Pancreas (tissue), 10 donors: Measurements from ENCODE around the gene UBE2D3. TPM values are rescaled to one million over a fixed set of nuclear protein-coding genes. Genes with fewer than 3 reads are reported as not detected.

Experiments used
- ATAC-seq, 4 donors: fragments of 200-7000 bp; cut with Tn5 transposase; one replicate each; pipeline versions ENCODE4 v1.8.0 to v1.9.1; 2020; ENCODE audit warnings: mild to moderate bottlenecking in 4 of 4, moderate library complexity in 4 of 4
- DNase-seq, 6 donors: peaks; one replicate each; pipeline ENCODE4 v3.0.0-alpha.2; 2020
- FAIRE-seq: peaks from 2 replicates; lab custom pipeline; 2012; peaks lifted over from hg19 to GRCh38; lab: Jason Lieb, UNC
- H3K27ac ChIP-seq, 4 donors: fragments of 200-600 bp; sonication (generic); 1 replicate in 3 of 4; 2 replicates in 1 of 4; pipeline versions ENCODE4 v1.5.0 to v1.8.0; 2020
- H3K27me3 ChIP-seq, 4 donors: fragments of 200-600 bp; one replicate each; pipeline ENCODE4 v1.8.0; 2021
- H3K36me3 ChIP-seq, 3 donors: fragments of 200-600 bp; sonication (generic) in 1 of 3; one replicate each; pipeline versions ENCODE4 v1.5.0 to v1.8.0; 2020 to 2021
- H3K4me1 ChIP-seq, 3 donors: fragments of 200-600 bp; one replicate each; pipeline ENCODE4 v1.8.0; 2021
- H3K4me3 ChIP-seq, 4 donors: fragments of 200-600 bp; sonication (generic) in 2 of 4; one replicate each; pipeline versions ENCODE4 v1.5.0 to v1.8.0; 2020 to 2021
- H3K9me3 ChIP-seq, 4 donors: fragments of 200-600 bp; one replicate each; pipeline ENCODE4 v1.8.0; 2021
- CTCF ChIP-seq, 4 donors: fragments of 200-600 bp; sonication (generic) in 3 of 4; IDR thresholded peaks; one replicate each; pipeline versions ENCODE4 v1.5.0 to v1.8.0; 2021; ENCODE audit warnings: antibody characterized with exemption in 4 of 4
- WGBS, 2 donors: extraction: QIAGEN DNeasy Blood & Tissue Kit; methylation state at CpG; one replicate each; pipeline ENCODE4 v1.1.7; 2013; 5-methylcytosine and 5-hydroxymethylcytosine counted together
- intact Hi-C, 3 donors: fragments of 100-400 bp; cut with DNase I; formaldehyde crosslinking; loops; one replicate each; pipeline versions ENCODE4 v1.11.1 to v1.14.2; 2022
- polyA plus RNA-seq, 2 donors: library from polyadenylated mRNA; stranded (reverse); fragments of 200-250 nt; gene quantifications; one replicate each; pipeline ENCODE4 v1.2.3, GENCODE V29; 2013
- total RNA-seq, 6 donors: library from RNA; stranded (reverse); fragmentation: NEBNext Ultra II Directional in 4 of 6; extraction: Animal tissue kit (Norgen Biotek cat#: 25700) in 4 of 6; gene quantifications; one replicate each; pipeline versions ENCODE4 v1.2.1 to v1.2.4, GENCODE V29; 2021 to 2023
- donor health status: healthy with polysubstance abuse.
- donor health status: DM: no; HTN: no; CAD: no; lungs with moderate emphysema.
- donor health status: DM: no; HTN: no; CAD: no.
- donor health status: control.
- donor health status: control.
- donor health status: Bipolar disorder and iron deficiency.
- donor health status: DM: yes; HTN: yes; CAD: no.
- donor health status: DM: no; HTN: no; CAD: no.
- donor health status: DM: no; HTN: no; CAD: no.
- donor health status: DM: yes; HTN: yes; CAD: no.

UBE2D3 gene
- total and polyA plus RNA-seq, 8 donors: 90.6 to 141 (median 130) TPM

- intact Hi-C loops: no loop called here
- no peak for DNase-seq
- no peaks in the 10 kb centered on the region for H3K9me3 ChIP-seq
- no peaks in the 10 kb centered on the region for H3K27me3 ChIP-seq
- no peak for TF ChIP-seq CTCF (IDR thresholded peaks at IDR 0.05)
- no peak for FAIRE-seq
- ATAC-seq: no peak
- WGBS, 2 donors: 91 to 96% methylated on average over 2 of the region's 2 CpGs
- H3K36me3 ChIP-seq: peaks cover 0 to 62% (median 16%) of the 10 kb centered on the region in 3 donors
- H3K4me3 ChIP-seq: no peak overlapping the region
- H3K4me1 ChIP-seq: no peaks in the 10 kb centered on the region
- no peak overlapping the region for H3K27ac ChIP-seq
Measured at GRCh38 chr4:102799816-102800215, 27.5 kb downstream of the UBE2D3 start.

GRCh38 chr4:102794999-102795398 lies 32.4 kb downstream of the UBE2D3 start:
- FAIRE-seq (no peak), ATAC-seq (no peak), DNase-seq (no peak)
- Histone ChIP-seq H3K4me3 (no peak overlapping the region), H3K9me3 (no peaks in the 10 kb centered on the region), H3K36me3 (peaks cover 0 to 42% (median 12%) of the 10 kb centered on the region in 3 donors), H3K4me1 (no peaks in the 10 kb centered on the region), H3K27me3 (no peaks in the 10 kb centered on the region), H3K27ac (no peak overlapping the region)
- intact Hi-C loops: no loop called here
- TF ChIP-seq CTCF (IDR thresholded peaks at IDR 0.05): no peak
- 98% methylated on average over 2 of the region's 2 CpGs for WGBS, 2 donors

GRCh38 chr4:102792361-102792936 lies 34.9 kb downstream of the UBE2D3 start:
- peak in 2 of 4 donors; percentile 10 to 12 for ATAC-seq
- WGBS, 2 donors: 52 to 72% methylated on average over 2 of the region's 2 CpGs
- no peak overlapping the region for H3K4me3 ChIP-seq
- no peaks in the 10 kb centered on the region for H3K4me1 ChIP-seq
- intact Hi-C loops: no loop called here
- peaks cover 0 to 25% (median 0%) of the 10 kb centered on the region in 3 donors for H3K36me3 ChIP-seq
- no peak for FAIRE-seq
- no peak for TF ChIP-seq CTCF (IDR thresholded peaks at IDR 0.05)
- no peak for DNase-seq
- no peaks in the 10 kb centered on the region for H3K9me3 ChIP-seq
- H3K27me3 ChIP-seq: no peaks in the 10 kb centered on the region
- no peak overlapping the region for H3K27ac ChIP-seq

- no peak for ATAC-seq
- WGBS, 2 donors: 84 to 92% methylated on average over 7 of the region's 7 CpGs
- no peak overlapping the region for H3K4me3 ChIP-seq
Measured at GRCh38 chr4:102791318-102791835, 36.0 kb downstream of the UBE2D3 start.

More at GRCh38 chr4:102791318-102791835, 36.0 kb downstream of the UBE2D3 start:
- Histone ChIP-seq H3K4me1 (no peaks in the 10 kb centered on the region), H3K27ac (no peak overlapping the region), H3K36me3 (peaks cover 0 to 14% (median 0%) of the 10 kb centered on the region in 3 donors), H3K9me3 (no peaks in the 10 kb centered on the region), H3K27me3 (no peaks in the 10 kb centered on the region)
- DNase-seq (peak in 1 of 6 donors; percentile 24), FAIRE-seq (no peak)
- no peak for TF ChIP-seq CTCF (IDR thresholded peaks at IDR 0.05)
- intact Hi-C loops: no loop called here
